ENCODE results near the gene LHX3.

Gene LHX3

GRCh38 chr9:136204838-136205706 lies at the start of gene LHX3:
LHX3 (minus strand) TSS chr9:136205128; CDS start chr9:136205012, 116 bp downstream.
- no peak for DNase-seq (ENCODE audit: low spot score)

DNA sequence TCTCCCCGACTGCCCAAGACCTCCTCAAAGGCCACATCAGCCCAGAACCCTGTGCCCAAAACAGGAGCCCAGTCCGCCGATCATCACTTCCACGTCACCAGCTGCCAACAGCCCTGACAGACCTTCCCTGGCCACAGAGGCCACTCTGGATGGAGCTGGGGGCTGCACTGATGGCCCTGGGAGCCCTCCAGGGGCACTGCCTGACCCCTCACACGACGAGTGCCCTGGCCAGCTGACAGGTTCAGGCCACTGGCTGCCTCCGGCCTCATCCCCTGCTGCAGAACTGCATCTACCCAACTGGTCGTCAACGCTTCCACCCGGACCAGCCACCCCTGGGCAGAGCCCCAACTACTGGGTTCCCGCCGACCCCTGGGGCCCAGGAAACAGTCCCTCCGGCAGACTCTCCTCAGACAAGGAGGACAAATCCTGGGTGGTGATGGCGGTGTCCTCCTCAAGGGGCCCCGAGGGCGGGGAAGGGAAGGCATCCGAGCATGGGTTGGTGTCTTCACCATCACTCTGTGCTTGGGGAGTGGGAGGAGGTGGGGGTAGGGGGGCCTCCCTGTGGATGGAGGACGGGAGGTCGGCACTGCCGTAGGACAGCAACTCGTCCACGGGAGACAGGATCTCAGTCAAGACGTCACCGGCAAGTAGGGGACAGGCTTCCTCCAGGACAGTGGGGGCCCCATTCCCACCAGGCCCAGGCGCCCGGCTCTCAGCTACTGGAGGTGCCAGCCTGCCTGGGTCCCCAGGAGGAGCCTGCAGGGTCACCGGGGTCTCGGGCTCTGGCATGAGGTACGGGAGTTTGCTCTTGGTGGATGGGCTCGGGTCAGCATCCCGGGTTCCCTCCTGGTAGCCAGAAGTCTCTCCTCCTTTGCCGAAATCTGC lies 48.6 kb upstream of the LHX3 start:
- DNase-seq (ENCODE audit: low spot score): no peak

- no peak for DNase-seq (ENCODE audit: low spot score)
Observed at GRCh38 chr9:136252846-136253245, 47.9 kb upstream of the LHX3 start.

- DNase-seq (ENCODE audit: low spot score): no peak
Observed at GRCh38 chr9:136252281-136252680, 47.4 kb upstream of the LHX3 start.

DNA sequence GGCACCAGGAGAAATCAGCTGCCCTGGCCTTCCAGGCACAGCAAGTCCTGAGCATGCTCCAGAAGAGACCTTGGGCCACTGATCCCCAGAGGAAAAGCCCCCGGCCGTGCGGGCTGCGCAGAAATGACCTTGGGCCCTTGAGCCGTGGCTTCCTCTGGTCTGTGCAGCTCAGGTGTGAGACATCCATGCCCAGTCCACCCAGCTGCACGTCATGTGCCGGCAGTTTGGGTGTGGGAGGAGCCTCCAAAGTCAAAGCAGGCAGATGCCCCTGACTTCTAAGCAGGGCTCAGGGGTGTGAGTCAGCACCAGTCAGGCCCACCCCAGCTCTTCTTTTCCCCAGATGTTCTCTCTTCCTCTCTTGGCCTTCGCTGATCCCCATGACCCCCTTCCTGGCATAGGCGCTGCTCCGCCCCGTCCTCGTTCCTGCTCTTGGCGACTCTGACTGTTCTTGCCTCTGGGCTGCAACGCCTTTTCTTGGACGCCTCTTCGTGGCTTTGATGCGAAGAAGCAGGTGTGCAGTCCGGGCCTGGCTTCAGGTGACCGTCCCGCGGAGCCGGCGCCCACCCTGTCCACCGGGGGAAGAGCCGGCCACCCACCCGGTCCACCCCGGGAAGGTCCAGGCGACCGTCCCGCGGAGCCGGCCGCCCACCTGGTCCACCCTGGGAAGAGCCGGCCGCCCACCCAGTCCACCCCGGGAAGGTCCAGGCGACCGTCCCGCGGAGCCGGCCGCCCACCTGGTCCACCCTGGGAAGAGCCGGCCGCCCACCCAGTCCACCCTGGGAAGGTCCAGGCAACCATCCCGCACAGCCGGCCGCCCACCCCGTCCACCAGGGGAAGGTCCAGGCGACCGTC lies 46.6 kb upstream of the LHX3 start:
- DNase-seq (ENCODE audit: low spot score): no peak

- no peak for DNase-seq (ENCODE audit: low spot score)
Observed at GRCh38 chr9:136250676-136251075, 45.7 kb upstream of the LHX3 start.

DNA sequence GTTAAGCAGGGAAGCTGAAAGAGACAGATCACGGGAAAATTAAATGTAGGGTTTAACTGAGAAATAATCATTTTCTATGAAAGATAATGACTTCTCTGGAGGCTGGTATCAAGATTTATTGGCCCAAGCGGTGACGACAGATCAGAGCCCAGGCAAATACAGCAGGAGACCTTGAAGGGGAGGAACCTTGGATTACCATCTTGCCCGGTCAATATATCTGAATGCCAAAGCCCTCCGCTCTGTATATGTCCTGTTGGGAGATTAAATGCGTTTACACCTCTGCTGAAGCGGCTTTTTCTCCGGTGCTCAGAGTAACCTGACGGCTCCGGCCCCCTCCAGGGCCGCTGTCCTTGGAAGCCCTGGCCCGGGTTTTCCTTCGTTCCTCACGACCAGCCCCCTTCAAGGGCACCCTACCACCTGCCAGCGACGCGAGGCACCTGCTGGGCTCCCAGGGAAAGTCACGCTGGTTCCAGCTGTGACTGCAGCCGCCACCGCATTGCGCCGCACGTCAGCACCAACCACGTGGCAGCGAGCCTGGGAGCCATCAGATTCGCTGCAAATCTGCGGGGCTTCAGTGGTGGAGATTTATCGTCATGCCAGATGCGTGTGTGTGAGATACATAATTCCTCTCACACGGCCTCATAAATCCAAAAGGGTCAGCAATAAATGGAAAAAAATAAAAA lies 45.1 kb upstream of the LHX3 start:
- DNase-seq (ENCODE audit: low spot score): no peak

DNA sequence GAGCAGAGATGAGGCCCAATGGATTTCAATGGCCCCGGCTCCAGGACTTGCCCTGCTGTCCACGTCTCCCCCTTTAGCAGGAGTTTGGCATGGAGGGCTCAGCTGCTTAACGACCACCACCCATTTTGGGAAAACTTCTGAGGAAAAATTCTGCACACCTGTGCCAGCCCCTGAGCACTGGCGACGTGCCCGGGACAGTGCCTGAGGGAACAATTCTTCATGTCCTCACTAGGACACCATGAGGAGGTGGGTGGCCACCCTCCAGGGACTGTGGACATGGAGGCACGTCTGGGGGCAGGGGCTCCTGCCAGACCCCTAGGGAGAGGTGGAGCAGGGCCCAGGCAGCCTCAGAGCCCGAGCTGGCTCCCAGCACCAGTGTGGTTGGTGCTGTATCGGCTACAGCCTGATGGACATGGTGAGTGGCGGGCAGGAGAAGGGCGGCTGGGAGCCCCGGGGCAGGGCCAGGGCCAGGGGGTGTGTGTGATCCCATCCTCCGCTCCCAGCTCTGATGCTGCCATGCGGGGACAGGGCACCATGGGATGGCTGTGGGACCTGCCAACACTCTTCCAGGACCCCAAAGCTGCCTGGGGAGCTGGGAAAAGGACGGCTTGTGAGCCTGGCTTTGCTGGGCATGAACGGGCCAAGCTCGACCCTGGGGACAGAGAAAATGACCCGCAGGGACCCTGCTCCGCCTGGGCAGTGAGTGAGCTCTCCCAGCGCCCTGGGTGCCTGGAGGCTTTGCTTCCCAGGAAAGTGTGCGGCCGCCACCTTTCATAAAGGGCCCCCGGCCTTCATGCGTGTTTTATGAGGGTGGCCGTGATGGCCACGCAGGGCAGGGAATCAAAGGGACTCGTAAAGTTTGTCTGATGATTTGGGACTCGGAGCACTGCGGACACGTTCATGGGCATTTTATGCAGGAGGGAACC lies 44.3 kb upstream of the LHX3 start:
- no peak for DNase-seq (ENCODE audit: low spot score)

GRCh38 chr9:136247947-136248637 lies 43.2 kb upstream of the LHX3 start:
- no peak for DNase-seq (ENCODE audit: low spot score)

DNA sequence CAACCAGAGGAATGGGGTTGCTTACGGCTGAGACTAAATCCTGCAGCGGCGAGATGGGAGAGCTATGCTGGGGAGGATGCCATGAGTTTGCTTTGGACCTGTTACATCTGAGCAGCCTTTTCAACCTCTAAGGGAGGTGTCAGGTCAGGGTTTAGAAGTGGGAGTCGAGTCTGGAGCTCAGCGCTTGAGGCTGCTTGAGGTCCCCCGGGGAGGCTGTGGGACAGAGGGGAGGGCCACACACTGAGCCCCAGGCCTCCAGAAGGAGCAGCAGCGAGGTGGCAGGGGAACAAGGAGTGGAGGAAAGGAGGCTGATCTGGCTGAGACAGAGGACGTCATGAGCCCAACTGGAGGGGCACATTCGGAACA lies 42.6 kb upstream of the LHX3 start:
- DNase-seq (ENCODE audit: low spot score): no peak

DNA sequence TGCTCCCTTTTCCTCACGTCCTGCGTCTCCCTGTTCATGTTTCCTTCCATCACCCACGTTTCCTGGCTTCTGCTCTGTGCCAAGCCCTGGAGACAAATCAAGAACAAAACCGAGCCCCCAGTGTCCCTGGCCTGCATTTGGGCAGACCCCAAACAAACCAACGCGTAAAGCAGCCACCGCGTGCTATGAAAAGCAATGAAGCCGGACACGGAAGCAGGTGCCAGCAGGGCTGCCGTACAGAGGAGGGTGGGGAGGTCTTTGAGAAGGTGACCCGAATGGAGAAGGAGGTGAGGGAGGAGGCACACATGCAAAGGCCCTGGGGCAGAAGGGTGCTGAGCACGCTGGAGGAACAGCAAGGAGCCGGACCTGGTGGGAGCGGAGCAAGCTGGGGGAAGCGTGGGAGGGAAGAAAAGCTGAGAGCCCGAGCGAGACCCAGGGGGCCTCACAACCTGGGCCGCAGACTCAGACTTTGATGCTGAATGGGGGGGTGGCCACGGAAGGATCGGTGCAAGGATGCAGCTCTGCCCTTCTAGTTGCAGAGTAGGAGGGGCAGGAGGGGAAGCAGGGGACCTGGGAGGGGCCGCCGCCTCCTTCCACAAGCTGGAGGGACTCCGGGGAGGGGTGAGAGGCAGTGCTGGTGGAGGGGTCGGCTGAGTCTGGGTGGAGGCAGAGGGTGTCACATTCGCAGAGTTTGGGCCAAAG lies 42.1 kb upstream of the LHX3 start:
- no peak for DNase-seq (ENCODE audit: low spot score)

- peak; percentile 79 for DNase-seq (ENCODE audit: low spot score)
Observed at GRCh38 chr9:136245219-136246150, 40.6 kb upstream of the LHX3 start, which contains the start of gene QSOX2. QSOX2 (minus strand) TSS chr9:136245812; CDS start chr9:136245803, 9 bp downstream.

- no peak for DNase-seq (ENCODE audit: low spot score)
Observed at GRCh38 chr9:136244969-136245218, 40.0 kb upstream of the LHX3 start.

GRCh38 chr9:136244122-136244968 lies 39.4 kb upstream of the LHX3 start:
- DNase-seq (ENCODE audit: low spot score): no peak

GRCh38 chr9:136243631-136244030 lies 38.7 kb upstream of the LHX3 start:
- no peak for DNase-seq (ENCODE audit: low spot score)

- DNase-seq (ENCODE audit: low spot score): no peak
Observed at GRCh38 chr9:136242918-136243525, 38.1 kb upstream of the LHX3 start.

- no peak for DNase-seq (ENCODE audit: low spot score)
Observed at GRCh38 chr9:136242248-136242647, 37.3 kb upstream of the LHX3 start.

Data from putamen (tissue), 1 donor.